Measurements from ENCODE around the gene SOD3.
A peak's percentile ranks its signal among the peaks of the same experiment; 100 is the strongest.

SOD3 gene

DNA sequence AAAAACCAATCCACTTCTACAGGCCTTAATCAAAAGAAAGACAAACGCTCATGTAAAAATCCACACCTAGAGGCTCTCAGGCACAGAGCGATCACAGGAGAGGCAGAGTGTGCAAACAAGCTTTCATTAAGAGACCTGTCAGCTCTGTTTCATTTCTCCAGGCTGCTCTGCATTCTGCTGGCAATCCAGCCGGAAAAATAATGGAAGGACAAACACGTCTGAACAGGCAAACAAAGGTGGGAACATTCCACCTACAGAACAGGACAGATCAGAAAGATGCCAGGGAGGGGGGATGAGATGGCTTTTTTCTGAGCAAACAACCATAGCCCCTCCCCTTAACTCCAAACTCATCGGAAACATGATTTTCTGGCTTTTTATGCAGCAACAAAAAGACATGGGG, 9.7 kb downstream of the SOD3 start:
- DNase-seq = peak; percentile 33

DNA sequence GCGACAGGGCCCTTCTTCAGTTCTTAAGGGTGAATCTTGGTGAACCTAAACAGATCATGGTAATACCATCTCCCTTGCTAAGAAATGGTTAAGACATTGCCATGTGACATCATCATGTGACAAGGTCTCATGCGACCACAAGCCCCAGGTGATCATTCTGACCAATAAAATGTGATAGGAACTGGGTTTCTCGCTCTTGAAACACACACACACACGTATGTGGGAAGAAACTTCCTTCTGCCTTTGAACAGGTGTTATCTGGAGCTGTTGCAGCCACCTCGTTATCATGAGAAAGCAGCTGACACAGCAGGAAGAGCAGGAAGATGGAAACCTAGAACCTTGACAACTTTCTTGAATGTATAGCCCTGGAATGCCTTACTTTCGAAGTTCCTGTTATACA, 10.2 kb downstream of the SOD3 start:
- no peak for DNase-seq

DNA sequence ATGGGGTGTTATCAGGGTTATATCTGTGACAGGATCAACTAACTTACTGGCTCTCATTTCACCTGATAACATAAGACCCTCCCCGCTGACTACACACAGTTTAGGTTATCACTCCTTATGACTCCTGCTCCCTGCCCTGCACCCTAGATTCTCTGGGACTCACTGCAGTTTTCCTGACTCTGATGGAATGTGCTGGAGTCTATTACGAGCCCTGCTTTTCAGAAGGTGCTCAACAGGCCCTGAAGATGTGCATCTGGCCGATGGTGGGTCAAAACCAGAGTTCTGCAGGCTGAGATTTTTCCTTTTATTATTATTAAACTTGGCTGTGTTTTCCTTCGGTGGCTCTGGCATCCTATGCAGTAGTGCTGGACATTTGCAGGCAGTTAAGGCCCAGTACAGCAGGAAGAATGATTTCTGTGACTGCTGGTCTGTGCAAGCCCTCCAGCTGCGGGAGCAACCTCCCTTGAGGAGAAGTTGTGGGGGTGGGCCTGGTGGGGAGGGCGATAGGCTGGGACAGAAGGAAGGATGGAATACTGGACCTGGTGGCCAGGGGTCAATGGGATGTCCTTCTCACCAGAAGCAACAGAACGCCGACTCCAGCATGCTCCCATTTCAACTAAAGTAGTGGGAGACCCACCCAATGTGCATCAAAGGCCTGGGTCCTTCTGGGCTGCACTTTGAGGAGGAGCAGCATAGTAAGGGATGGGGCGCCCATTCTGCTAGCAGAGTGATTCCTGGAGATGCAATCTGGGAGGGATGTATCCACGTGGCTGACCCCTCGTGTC, 11.0 kb downstream of the SOD3 start:
- no peak for DNase-seq

DNA sequence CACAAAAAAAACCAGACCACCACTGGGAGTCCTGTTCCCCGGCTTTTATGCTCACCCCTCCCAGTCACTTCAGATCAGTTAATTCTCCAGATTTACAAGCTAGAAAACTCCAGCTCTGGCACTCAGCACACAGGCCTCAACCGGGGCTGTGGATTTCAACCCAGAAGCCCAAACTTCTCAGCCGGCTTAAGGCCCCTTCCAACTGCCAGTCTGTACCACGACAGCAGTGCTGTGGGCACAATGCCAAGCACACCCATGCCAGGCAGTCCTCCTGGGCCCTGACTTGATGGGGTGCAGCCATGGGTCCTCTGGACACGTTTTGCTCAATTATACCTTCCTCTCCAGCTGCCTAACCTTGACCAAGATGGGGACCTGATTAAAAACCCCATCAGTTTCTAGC, 12.2 kb downstream of the SOD3 start:
- DNase-seq = no peak

DNA sequence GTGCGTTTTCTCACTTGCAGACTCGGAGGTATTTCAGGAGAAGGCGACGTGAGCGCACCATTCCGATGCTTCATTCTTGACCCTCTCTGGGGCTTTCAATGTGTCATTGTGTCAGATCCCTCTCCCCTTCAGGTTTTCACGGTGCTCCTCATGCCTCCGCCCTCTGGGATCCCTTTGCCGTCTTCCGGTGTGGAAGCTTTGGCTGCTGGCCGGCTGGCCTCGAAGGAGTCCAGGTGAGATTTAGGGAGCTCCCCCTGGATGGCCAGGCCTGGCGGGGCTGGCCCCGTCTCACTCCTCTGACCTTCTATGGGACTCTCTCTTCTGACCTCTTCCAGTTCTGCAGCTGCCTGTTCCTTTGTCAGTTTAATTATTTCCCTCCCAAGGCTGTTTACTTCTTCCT, 12.9 kb downstream of the SOD3 start:
- no peak for DNase-seq

DNA sequence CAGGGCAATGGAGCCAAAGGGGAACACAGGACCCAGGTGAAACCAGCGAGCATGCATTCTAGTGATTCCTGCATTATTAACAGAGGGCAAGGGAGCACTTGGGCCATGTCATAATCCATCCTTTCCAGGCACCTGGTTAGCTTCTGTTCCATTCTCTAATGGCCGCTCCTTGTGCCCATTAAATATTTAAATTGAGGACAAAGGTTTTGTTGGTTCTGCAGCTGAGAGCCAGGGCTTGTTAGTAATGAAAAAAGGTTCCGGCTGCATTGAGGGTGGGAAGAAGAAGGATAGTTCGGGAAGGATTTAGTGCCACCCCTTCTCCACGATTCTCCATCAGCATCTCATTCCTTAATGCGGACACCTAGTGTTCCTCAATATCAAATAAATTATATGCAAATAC, 13.6 kb downstream of the SOD3 start:
- DNase-seq = no peak

DNA sequence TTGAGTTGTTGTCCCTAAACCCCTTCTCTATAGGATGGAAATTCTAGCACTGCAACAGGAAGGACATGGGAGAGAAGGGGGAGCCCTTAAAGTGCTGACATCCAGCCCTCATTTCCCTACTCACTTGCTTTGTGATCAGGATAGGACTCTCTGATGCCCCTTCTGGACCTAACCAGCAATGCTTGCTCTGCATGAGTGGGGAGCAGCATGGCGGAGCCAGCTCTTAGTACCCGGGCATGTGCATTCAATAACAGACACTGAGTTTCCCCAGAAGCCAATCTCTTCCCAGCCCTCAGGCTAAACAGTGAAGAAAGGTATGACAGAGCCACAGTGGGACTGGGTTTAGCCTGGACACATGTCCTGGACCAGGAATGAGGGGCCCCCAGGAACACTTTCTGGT, 14.0 kb downstream of the SOD3 start:
- peak; percentile 35 for DNase-seq

DNA sequence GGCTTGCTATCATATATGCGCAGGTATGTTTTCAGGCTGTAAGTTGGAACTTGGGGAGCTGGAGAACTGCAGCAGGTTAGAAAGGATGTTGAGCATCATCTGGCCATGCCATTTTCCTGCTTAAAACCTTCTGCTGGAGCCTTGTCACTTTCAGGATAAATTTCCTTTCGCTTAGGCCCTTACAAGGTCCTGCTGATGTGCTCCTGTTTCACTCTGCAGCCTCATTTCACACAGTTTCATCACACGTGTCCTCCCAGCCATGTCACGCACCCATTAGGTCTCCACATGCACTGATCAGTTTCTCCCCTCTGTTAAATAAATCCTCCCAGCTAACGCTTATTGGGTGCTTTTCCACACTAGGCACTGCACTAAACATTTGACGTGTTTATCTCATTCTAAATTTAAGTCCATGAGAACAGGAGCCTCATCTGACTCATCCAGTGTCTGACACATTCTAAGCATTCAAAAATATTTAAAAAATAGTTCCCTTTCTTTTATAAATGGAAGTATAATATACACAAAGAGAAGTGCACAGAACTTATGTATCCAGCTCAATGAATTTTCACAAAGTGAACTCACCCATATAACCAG, 14.5 kb downstream of the SOD3 start:
- no peak for DNase-seq

DNA sequence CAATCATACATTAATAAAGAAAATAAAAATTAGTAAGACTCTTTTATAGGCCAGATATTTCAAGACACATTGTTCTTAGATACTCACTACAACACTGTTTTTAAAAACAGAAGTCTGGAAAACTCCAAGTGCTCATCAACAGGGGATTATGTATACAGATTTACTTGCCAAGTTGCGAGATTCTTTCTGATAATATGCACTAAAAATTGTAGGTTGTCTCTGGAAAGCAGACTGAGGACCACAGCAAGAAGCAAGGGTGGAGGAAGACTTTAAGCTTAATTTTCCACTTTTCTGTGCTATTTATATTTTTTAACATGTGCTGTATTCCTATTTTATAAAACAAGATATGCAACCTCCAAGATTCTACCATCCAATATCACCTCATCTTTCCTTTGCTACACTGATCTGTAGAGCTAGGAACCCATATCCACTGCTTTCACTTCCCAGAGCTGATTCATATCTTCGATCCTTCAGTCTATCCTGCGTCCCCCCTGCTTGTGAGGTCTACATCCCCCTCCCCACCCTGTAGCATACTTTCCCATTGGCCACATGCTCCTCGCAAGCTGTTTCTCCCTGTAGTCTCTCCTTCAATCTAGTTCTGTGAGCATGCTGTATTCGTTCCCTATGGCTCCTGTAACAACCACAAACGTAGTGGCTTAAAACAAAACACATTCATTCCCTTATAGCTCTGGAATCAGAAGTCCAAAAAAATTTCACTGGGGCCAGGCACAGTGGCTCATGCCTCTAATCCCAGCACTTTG, 15.7 kb downstream of the SOD3 start:
- no peak for DNase-seq

DNA sequence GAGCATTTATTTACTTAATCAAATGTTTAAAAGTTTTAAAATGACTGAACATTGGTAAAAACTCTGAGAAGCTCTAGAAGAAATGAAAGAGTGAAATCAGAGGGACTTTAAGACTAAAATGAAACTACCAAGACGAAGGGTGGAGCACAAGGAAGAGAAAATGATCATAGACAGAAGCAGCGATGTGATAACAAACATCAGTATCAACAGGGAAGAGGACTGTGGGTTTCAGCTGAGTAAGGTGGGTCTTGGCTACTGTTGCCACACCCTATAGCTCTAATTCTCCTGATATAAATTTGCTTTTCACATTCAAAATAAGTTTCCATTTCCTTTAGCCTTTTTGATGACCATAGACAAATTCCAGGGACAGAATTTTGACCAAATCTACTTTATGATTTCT, 18.4 kb downstream of the SOD3 start:
- no peak for DNase-seq

DNA sequence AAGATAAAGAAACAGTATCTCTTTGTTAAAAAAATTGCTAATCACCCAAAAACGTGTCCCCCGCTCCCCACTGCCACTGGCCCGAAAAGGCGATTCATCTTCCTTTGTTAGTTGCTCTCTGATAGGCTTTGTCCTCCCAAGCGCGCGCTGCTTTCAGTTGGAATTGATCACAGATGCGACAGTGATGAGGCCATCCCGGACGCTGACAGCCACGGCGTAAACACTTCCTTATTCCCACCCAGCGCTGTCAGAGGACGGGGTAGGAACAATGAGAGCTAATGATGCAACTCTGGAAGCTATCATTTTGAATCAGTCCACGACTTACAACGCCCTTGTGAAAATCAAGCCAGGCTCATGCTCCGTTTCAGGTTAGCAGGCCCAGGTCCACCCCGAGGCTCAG, 21.4 kb downstream of the SOD3 start:
- no peak for DNase-seq

DNA sequence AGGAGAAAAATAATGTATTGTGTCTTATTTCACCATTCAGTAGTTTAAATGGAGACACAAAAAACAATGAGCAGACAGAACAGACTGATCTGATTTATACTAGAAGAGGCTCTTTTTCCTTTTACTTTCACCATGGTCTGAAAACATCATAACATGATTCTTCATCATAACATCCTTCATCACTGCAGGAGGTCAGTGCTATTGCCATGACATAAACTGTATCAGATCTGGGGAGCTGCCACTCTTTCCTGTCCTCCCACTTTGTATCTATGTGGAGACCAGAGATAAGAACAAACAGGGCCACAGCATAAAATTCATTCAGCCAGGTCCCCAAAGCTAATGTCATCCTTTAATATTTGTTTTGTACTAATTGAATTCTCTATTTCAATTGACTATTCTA, 25.2 kb downstream of the SOD3 start:
- no peak for DNase-seq

DNA sequence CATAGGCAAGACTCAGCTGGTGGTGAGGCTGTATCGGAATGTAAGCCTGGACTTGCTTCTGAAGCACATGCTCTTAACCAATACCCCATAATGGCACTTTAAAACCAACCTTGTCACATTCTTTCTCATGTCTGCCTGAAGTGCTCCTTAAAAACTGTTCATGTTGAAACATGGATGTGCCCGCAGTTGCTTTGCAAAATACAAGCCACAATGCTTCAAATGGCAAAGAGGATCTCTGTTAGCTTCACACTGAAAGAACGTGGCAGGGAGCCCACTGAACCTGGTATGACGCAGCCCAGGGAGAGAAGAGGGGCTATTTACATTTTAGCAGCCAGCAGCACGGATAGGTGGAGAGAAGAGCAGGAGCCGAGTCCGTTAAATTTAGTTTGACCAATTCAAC, 29.3 kb downstream of the SOD3 start:
- DNase-seq = no peak

DNA sequence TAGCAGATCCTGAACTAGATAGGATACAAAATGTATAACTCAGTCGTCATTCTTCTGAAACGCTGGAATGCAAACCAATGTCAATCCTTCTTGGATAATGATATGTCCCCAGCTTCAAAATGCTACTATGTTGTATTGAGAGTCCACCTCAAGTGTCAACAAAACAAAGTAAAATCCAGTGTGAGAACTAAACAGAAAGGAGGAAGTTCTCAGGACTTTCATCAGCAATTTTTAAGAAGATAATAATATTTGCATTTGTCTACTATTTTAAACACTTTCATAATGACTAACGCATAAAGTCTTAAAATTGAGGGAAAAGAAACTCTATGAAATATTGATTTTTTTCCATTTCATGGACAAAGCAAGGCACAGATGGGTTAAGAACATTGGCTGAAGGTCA, 36.3 kb downstream of the SOD3 start:
- no peak for DNase-seq

DNA sequence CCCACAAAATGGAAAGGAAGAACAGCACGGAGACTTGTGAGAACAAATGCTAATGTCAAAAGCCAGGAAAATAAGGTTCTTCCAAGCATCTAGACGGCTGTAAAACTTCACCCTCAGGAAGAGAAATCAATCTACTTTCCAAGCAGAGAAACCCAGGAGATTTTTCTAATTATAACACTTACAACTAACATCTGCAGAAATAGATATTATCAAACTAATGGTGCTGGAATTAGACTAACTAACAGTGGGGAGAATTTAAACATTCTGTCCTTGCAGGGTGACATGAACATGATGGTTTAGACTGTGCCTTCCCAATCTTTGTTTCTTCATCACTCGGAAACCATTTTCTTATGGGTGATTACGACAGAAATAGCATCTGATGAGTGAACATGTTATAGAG, 40.3 kb downstream of the SOD3 start:
- no peak for DNase-seq

DNA sequence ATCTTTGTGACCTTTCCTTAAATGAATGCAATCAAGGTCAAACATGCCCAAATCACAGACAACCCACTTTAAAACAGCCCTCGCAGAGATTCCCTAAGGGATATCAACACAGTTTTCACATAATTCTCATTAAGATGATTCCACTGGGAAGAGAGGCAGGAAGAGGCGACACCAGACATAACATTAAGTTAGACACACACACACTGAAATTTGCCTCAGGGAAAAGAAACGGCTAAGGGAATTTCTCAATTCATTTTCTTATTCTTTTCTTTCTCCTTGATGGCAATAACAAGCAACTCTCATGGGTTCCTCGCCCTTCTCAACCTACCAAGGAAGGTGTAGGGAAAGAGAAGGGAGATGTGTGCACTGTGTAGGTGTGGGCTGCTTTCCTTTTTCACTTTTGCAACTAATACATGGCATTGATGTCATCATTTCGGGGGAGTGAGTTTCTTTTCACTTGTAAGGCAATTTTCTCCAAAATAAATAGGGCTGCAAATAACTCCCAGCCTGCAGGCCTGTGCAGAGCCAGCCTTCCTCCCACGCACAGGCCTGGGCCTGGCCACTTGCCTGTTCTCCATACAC, 41.4 kb downstream of the SOD3 start:
- no peak for DNase-seq

DNA sequence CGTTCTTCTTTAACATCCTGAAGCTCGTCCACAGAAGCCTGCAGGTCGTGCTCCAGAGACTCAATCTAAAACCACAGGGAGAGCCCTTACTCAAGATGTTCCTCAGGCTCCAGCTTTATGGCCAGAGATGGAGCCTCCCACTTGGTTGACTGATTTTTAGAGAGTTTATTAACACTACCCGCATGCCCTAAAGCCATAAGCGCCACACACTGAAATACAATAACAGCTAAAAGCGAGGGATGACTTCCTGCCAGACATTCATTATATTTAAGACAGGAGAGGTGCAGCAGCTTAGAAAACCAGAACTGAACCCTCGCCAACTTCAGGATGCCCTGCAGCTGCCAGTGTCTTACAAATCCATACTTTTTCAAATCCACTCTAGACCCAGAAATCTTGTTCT, 42.0 kb downstream of the SOD3 start:
- DNase-seq = no peak

DNA sequence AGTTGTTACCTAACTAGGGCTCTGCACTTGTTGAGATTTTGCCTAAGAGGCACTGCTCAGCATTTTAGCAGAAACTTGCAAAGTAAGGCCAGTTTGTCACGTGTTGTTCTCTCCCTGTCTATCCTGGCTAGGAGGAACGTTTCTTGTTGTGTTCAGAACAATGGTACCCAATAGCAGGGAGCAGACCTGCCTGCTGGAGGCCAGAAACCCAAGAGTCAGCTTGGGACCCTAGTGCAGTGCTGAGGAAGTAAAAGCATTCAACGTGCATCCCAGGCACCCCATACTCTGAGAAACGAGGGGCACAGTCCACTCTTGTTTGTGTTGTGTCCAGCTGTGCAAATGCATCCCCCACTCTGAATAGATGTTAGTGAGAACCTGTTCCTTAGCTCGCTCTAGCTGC, 42.4 kb downstream of the SOD3 start:
- no peak for DNase-seq

DNA sequence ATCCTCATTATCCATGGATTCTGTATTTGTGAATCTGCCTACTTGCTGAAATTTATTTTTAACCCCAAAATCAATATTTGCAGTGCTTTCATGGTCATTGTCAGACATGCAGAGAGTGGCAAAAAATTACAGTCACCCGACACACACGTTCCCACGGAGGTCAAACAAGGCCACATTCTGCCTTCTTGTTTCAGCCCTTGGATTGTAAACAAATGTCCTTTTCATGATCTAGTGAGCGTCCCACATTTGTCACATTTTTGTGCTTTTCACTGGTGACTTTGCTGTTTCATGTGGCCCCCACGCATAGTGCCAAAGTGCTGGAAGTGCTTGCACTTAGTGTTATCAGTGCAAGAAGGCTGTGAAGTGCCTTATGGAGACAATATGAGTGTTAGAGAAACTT, 45.0 kb downstream of the SOD3 start:
- DNase-seq = peak; percentile 68

DNA sequence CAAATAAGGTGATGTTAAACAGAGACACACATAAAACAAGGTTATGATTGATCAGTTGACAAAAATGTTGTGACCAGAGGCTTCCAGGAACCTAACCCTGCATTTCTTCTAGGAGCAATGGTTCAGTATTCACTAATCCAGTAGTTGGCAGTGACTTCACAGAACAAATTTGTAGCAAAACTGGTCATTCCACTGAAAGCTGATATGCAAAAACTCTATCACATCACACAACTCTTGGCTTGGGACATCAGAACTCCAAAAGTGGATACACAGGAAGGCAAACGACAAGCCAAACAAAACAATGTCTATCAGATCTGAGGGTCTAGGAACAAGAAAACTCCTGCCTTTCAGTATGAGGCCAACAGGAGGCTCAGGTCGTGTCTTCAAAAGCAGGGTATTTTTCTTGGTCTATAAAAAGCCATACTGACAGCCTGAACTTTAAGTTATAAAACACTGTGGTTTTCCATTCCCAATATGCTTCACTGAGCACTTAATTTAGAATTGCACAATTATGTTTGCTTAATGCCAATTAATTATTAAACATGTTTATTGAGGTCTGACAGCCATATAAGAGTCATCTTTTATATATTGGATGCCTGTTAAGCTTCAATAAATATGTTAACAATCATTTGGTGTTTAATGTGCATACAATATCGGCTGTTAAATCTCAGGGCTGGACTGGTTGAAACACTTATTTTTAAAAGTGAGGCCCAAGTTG, 45.6 kb downstream of the SOD3 start:
- peak; percentile 70 for DNase-seq

DNA sequence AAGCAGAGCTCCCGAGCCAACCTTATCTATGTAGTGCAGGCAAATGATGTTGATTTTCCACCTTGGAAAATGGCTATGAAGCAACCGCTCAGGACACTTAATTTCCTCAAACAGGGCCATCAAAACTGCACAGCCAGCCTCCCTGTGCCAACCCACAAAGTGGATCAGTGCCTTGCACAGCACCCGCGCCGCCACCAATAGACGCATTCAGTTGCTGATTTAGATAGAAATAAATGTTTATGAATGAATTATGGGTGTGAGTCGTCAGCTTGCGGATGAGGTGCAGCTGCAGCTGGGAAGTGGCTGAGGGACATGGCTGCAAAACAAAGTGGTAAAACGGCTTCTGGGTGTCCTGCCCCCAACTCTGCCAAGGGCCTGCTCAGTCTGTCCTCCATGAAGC, 47.0 kb downstream of the SOD3 start:
- no peak for DNase-seq

DNA sequence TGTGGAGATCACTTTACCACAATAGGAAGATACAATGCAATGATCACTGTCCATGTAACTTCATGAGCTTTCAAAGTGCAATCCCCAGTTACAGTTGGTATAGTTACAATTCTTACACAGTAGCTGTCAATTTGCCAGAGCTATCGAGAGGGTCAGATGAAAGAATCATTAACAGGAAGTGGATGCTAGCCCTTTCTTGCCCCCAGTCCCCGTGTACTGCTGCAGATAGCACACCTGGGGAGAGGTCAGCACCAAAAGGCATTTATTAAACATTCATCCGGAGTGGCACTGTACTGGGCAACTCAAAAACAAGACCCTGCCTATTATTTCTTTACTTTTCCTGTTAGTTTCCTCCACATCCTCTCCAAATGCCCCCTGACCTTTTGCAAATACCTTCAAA, 47.7 kb downstream of the SOD3 start:
- DNase-seq = no peak

DNA sequence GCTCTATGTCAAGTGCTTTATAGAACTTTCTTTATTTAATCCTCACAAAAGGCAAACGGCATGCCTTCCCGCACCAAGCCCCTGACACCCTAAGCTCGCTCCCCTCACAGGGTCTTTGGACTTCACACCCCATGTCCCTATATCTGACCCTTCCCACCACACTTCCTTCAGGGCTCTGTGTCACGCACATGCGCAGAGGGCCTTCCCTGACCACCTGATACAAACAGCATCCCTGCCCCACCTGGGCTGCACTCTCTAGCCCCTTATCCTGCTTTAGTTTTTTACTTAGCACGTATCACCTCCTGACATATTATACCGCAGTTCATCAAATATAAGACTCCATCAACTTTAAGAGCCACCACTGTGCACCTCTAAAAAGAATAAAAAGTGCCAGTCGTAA, 49.8 kb downstream of the SOD3 start:
- DNase-seq = no peak
